Measurements from ENCODE around the gene ZCCHC24.

- TF ChIP-seq CTCF (conservative IDR thresholded peaks at IDR 0.05; ENCODE audit: low read length) (no peak), EZH2phosphoT487 (IDR thresholded peaks at IDR 0.05; ENCODE audit: borderline replicate concordance, low read depth, low read length) (no peak)
These were observed 38.6 kb downstream of the ZCCHC24 start for GRCh38 chr10:79406683-79407422.

All from OCI-LY7 (cell line).